ENCODE results near the gene RPS6KA2.

Gene RPS6KA2

DNA sequence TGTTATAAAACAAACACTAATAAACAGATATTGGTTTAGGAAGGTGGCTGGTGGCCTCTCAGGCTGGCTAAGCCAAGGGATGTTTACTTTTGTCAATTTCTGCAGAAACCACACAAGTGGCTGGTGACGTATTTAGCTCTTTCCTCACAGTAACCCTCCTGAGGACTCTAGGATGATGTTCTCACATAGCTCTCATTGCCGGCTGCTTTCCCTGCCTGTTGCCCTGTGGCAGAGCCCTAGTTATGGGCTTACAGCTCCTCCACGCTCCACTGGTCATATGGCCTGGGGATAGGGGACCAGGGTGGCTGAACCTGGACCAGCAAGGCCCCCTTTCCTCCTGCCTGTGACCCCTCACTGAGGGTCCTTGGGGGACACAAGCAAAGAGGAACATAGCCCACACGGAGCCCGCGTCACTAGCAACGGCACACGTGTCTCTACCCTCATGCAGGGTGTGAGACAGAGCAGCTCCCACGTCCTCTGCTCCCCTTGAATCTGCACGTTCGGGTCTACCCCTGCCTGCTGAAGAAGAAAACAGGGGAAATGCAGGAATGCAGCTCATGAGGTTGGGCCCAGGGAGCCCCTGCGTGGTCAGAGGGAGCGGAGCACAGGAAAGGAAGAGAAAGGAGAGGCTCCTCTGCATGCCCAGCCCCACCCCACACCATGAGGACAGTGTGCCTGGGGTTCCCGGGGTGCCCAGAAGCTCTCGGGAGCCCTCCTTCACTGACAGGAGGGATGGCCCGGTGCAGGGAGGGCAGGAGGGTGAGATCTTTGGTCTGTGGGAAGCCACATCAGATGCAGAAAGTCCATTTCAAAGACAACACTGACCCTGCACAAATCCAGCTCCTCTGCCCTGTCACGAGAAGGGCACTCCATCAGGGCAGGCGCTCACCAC lies 54.4 kb downstream of the RPS6KA2 start:
- H3K4me3 ChIP-seq (ENCODE audit: control insufficient read depth, low read depth, low read length) = no peak overlapping the region
- TF ChIP-seq CTCF (conservative IDR thresholded peaks at IDR 0.05; ENCODE audit: control insufficient read depth, insufficient read depth, low read depth, low read length) = no peak
- DNase-seq (ENCODE audit: low read depth) = peak; percentile 76

DNA sequence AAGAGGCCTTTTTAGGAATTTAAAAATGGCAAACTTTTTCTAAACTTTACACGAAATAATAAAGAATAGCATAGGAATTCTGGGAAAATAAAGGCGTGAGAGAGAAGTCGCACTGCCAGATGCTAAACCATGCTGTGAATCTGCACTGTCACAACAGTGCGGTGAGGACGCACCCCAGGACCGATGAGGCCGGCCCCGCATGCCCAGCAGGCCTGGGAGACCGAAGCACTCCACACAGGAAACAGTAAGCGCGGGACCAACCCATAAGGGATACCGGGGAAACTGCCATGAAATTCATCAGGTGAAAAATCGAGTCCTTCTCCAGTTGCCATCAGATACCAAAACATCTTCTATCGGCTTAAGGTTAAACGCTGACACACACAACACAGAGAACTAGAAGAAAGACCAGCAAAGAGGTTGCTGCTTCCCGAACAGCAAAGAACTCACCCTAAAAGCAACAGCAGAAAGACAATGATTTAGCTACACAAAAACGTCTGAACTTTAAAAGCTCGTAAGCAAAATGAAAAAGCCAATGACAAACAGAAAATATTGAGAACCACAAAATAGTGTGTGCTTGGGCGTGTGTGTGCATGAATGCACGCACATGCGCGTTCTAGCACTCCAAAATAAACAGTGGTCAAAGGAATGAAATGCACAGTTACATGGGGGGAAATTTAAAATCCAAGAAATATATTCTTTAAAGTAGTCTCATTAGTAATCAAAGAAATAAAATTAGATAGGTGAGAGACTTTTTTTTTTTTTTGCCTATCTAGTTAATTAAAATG lies 55.9 kb downstream of the RPS6KA2 start:
- no peak for DNase-seq (ENCODE audit: low read depth)
- no peak for TF ChIP-seq CTCF (conservative IDR thresholded peaks at IDR 0.05; ENCODE audit: control insufficient read depth, insufficient read depth, low read depth, low read length)
- H3K4me3 ChIP-seq (ENCODE audit: control insufficient read depth, low read depth, low read length) = no peak overlapping the region

GRCh38 chr6:166569206-166569605 lies 57.8 kb downstream of the RPS6KA2 start:
- H3K4me3 ChIP-seq (ENCODE audit: control insufficient read depth, low read depth, low read length) = no peak overlapping the region
- no peak for TF ChIP-seq CTCF (conservative IDR thresholded peaks at IDR 0.05; ENCODE audit: control insufficient read depth, insufficient read depth, low read depth, low read length)
- no peak for DNase-seq (ENCODE audit: low read depth)

DNA sequence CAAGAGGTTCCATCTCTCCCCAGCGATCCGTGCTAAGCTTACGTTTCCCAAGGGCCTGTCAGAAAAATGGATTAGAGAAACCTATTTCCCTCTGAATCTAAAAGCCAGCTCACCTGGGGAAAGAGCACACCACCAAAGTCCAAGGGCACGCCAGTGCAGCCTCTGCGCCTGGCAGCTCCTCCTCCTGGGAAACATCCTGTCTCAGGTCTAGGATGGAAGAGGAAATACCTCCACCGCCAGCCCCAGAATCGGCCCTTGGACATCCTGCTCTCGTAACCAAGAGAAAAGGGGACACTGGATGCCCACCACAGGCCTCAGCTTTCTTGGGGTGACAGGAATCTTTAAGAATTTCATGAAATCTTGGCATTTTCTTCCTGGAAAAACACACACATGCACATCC lies 59.2 kb downstream of the RPS6KA2 start:
- TF ChIP-seq CTCF (conservative IDR thresholded peaks at IDR 0.05; ENCODE audit: control insufficient read depth, insufficient read depth, low read depth, low read length) = no peak
- DNase-seq (ENCODE audit: low read depth) = no peak
- H3K4me3 ChIP-seq (ENCODE audit: control insufficient read depth, low read depth, low read length) = no peak overlapping the region

- no peak for TF ChIP-seq CTCF (conservative IDR thresholded peaks at IDR 0.05; ENCODE audit: control insufficient read depth, insufficient read depth, low read depth, low read length)
- no peak overlapping the region for H3K4me3 ChIP-seq (ENCODE audit: control insufficient read depth, low read depth, low read length)
- DNase-seq (ENCODE audit: low read depth) = peak; percentile 100
Observed at GRCh38 chr6:166567107-166567506, 59.9 kb downstream of the RPS6KA2 start.

DNA sequence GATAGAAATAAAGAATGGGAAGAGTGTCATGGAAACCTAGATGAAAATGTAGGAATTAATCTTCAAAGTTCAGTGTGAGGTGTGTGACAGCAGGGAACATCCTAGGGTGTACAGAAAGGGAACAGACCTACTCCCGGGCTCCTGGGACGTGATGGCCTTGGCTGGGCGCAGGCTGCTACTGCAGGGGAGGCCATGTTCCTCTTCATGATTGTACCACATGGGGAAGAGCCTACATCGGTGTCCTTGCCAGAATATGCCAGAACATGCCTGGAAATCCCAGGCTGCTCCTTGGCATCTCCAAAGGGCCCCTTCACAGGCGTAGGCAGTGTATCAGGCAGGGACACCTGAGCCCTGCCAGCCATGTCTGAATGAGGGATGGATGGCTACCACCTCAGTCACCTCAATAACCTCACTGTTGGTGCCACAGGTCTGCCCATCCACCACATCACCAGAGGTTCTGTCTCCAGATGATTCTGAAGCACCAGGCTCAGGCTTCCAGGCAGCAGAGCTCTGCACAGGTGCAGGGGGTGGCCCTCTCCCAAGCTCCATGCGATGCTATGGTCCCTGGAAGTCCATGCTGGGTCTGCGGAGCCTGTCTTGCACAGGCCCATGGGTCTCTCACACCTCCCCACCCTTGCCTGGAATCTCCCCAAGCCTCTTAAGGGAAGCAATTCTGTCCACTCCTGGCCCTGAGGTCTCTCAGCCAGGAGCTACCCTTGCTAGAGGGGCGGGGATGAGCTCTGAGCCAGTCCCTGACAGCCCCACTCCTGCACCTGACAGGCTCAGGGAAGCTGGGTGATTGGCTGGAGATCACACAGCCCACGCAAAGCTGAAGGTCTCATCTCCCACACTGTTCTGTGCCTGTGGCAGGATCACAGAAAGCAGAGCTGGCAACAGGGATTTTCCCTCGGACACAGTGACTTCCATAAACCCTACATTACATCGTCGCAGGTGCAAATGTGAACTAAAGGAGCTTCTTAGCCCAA lies 60.7 kb downstream of the RPS6KA2 start:
- no peak for TF ChIP-seq CTCF (conservative IDR thresholded peaks at IDR 0.05; ENCODE audit: control insufficient read depth, insufficient read depth, low read depth, low read length)

More for the DNA sequence above, 60.7 kb downstream of the RPS6KA2 start:
- DNase-seq (ENCODE audit: low read depth) = no peak
- no peak overlapping the region for H3K4me3 ChIP-seq (ENCODE audit: control insufficient read depth, low read depth, low read length)

Measured in fibroblast of mammary gland (primary cell).